PC-3 (cell line): ENCODE measurements around the gene IL20RA. TPM values are rescaled to one million over a fixed set of nuclear protein-coding genes. Genes with fewer than 3 reads are reported as not detected.
"Not testable (repeated sequence)": the region's sequence is repeated elsewhere in the genome, so short reads cannot be mapped to it uniquely, and the experiment has no call there.

Experiments
- ATAC-seq: fragments of 200-7000 bp; cut with Tn5 transposase; 2 replicates; pipeline ENCODE4 v1.9.1; 2020; ENCODE audit warnings: mild to moderate bottlenecking, moderate library complexity
- BruUV-seq: library from RNA; stranded (reverse); fragments of 400-500 nt; replicated peaks from 2 replicates; lab custom pipeline; 2021; lab: Mats Ljungman, UMichigan
- CTCF ChIA-PET: fragments of 300-600 bp; sonication (Branson Sonifier 250); formaldehyde crosslinking; loops from one replicate; lab custom pipeline; 2022; ENCODE audit warnings: antibody characterized with exemption; lab: Charles Lee
- POLR2A ChIA-PET: fragments of 300-600 bp; sonication (Branson Sonifier 250); formaldehyde crosslinking; loops from one replicate; lab custom pipeline; 2022; ENCODE audit warnings: antibody characterized with exemption; ENCODE audit not compliant: unreplicated experiment; lab: Charles Lee
- DNase-seq: peaks from one replicate; pipeline ENCODE4 v3.0.0-alpha.2; 2015
- H2AFZ ChIP-seq: fragments of 300-600 bp; sonication (generic); 2 replicates; pipeline ENCODE4 v1.6.0; 2016; ENCODE audit warnings: antibody characterized with exemption, low read length
- H3F3A ChIP-seq: fragments of 300-600 bp; sonication (generic); one replicate; pipeline ENCODE4 v1.6.0; 2017; ENCODE audit warnings: antibody characterized with exemption, low read length, control low read depth, mild to moderate bottlenecking; ENCODE audit not compliant: unreplicated experiment
- H3K27ac ChIP-seq: fragments of 300-600 bp; sonication (generic); 2 replicates; pipeline ENCODE4 v1.5.1; 2016; ENCODE audit warnings: mild to moderate bottlenecking, low read length
- H3K27me3 ChIP-seq: fragments of 300-600 bp; sonication (generic); 2 replicates; pipeline ENCODE4 v1.6.1; 2016; ENCODE audit warnings: low read length, mixed read lengths
- H3K36me3 ChIP-seq: fragments of 300-600 bp; sonication (generic); 2 replicates; pipeline ENCODE4 v1.6.1; 2016; ENCODE audit warnings: low read depth, mixed run types, low read length, mixed read lengths
- H3K4me1 ChIP-seq: fragments of 300-600 bp; sonication (generic); 2 replicates; pipeline ENCODE4 v1.5.1; 2016; ENCODE audit warnings: low read length; ENCODE audit not compliant: insufficient read depth
- H3K4me2 ChIP-seq: fragments of 300-600 bp; sonication (generic); 2 replicates; pipeline ENCODE4 v1.6.0; 2016; ENCODE audit warnings: low read length
- H3K4me3 ChIP-seq: fragments of 300-600 bp; sonication (generic); 2 replicates; pipeline ENCODE4 v1.5.1; 2016; ENCODE audit warnings: mild to moderate bottlenecking, low read length, mixed read lengths
- H3K79me2 ChIP-seq: fragments of 300-600 bp; sonication (generic); 2 replicates; pipeline ENCODE4 v1.6.1; 2017; ENCODE audit warnings: low read length, mixed read lengths
- H3K9ac ChIP-seq: fragments of 300-600 bp; sonication (generic); 2 replicates; pipeline ENCODE4 v1.6.0; 2016; ENCODE audit warnings: mild to moderate bottlenecking, low read length
- H3K9me2 ChIP-seq: fragments of 300-600 bp; sonication (generic); replicated peaks from 2 replicates; pipeline ENCODE4 v1.6.1; 2016; ENCODE audit warnings: mixed run types, low read length, mixed read lengths
- H3K9me3 ChIP-seq: fragments of 300-600 bp; sonication (generic); 2 replicates; pipeline ENCODE4 v1.6.1; 2016; ENCODE audit warnings: low read length, mixed read lengths
- H4K20me1 ChIP-seq: fragments of 300-600 bp; sonication (generic); 2 replicates; pipeline ENCODE4 v1.6.1; 2016; ENCODE audit warnings: low read length, mixed read lengths
- EZH2 ChIP-seq: fragments of 300-600 bp; sonication (generic); IDR thresholded peaks from one replicate; pipeline ENCODE4 v1.6.1; 2017; ENCODE audit warnings: antibody characterized with exemption, mild to moderate bottlenecking, low read length; ENCODE audit not compliant: unreplicated experiment
- EZH2phosphoT487 ChIP-seq: fragments of 300-600 bp; sonication (generic); IDR thresholded peaks from 2 replicates; pipeline ENCODE4 v1.6.1; 2018; ENCODE audit warnings: mild to moderate bottlenecking, antibody characterized with exemption, low read length, borderline replicate concordance
- intact Hi-C: fragments of 100-400 bp; cut with micrococcal nuclease; formaldehyde crosslinking; loops from 2 replicates; pipeline ENCODE4 v1.9.0; 2023
- total RNA-seq: library from RNA; depleted of rRNA; stranded (reverse); fragments of >200 nt; gene quantifications from 2 replicates; pipeline ENCODE4 v1.2.3, GENCODE V29; 2014
- TF ChIP-seq, protein P1 (sequence below): fragments of 300-600 bp; sonication (generic); conservative IDR thresholded peaks from 2 replicates; pipeline ENCODE4 v1.5.1; 2017; ENCODE audit warnings: antibody characterized with exemption, low read depth, mild to moderate bottlenecking, low read length

The IL20RA gene
- total RNA-seq, 1 experiment from 2014 or later, result 6.0 TPM

DNA sequence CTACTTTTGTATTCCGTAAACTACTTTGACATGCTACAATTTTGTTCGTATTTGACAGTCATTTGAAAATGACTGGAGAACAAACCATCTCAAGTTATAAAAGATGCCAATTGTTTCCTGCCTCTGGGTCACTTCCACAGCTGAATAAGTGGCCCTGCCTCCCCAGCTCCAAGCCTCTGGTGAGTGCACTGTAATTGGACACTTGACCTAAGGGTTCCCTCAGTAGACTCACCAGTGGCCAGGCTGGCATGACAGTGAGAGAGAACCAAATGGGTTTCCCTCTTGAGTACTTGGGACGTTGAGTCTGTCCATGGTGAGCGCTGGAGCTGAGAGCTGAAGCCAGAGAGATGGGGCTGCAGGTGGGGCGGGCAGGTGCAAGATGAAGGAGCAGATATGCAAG is 65.6 kb downstream of the IL20RA start:
- no peak overlapping the region for H3K4me3 ChIP-seq
- ChIA-PET POLR2A (no interaction called here), CTCF (no interaction called here)
- H3K9ac ChIP-seq, result no peak overlapping the region
- H3K27ac ChIP-seq, result no peak overlapping the region
- H3K9me3 ChIP-seq, result no peaks in the 10 kb centered on the region
- H3K36me3 ChIP-seq, result no peaks in the 10 kb centered on the region
- no peaks in the 10 kb centered on the region for H3K4me1 ChIP-seq
- TF ChIP-seq EZH2phosphoT487 (no peak), EZH2 (no peak)
- TF ChIP-seq, protein P1, sequence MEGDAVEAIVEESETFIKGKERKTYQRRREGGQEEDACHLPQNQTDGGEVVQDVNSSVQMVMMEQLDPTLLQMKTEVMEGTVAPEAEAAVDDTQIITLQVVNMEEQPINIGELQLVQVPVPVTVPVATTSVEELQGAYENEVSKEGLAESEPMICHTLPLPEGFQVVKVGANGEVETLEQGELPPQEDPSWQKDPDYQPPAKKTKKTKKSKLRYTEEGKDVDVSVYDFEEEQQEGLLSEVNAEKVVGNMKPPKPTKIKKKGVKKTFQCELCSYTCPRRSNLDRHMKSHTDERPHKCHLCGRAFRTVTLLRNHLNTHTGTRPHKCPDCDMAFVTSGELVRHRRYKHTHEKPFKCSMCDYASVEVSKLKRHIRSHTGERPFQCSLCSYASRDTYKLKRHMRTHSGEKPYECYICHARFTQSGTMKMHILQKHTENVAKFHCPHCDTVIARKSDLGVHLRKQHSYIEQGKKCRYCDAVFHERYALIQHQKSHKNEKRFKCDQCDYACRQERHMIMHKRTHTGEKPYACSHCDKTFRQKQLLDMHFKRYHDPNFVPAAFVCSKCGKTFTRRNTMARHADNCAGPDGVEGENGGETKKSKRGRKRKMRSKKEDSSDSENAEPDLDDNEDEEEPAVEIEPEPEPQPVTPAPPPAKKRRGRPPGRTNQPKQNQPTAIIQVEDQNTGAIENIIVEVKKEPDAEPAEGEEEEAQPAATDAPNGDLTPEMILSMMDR, result no peak
- H4K20me1 ChIP-seq, result no peaks in the 10 kb centered on the region
- H3F3A ChIP-seq, result no peaks in the 10 kb centered on the region
- H3K4me2 ChIP-seq, result no peak overlapping the region
- H3K27me3 ChIP-seq, result no peaks in the 10 kb centered on the region
- H3K79me2 ChIP-seq, result no peaks in the 10 kb centered on the region
- DNase-seq, result no peak
- no peak overlapping the region for H2AFZ ChIP-seq
- no peaks in the 10 kb centered on the region for H3K9me2 ChIP-seq
- no peak for ATAC-seq
- intact Hi-C loops, result no loop called here
- BruUV-seq, result no TSS peak

DNA sequence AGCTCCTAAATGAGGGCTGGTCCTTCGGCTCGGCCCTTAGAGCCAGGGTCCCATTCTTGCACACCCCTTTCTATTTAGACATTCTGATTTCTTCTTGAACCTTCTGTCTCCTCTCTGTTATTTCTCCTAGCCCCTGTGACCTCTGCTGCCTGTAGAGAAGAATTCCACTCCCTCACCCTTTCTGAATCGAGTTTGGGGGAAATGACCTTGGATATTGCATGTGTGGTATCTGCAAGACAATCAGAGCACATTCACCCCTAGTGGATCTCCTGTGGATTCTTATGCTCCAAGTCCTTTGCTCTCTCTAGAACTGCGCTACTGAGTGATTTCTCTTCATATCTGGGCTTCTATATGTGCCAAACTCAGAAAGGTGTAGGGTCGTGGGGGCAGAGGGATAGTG is 67.7 kb downstream of the IL20RA start:
- Histone ChIP-seq H2AFZ (no peak overlapping the region), H4K20me1 (no peaks in the 10 kb centered on the region), H3K79me2 (no peaks in the 10 kb centered on the region), H3K36me3 (no peaks in the 10 kb centered on the region), H3K27ac (no peak overlapping the region), H3K4me2 (no peak overlapping the region), H3K9me3 (no peaks in the 10 kb centered on the region), H3F3A (no peaks in the 10 kb centered on the region), H3K4me1 (no peaks in the 10 kb centered on the region; the same call in 1 of the 2 replicates), H3K9ac (no peak overlapping the region), H3K27me3 (no peaks in the 10 kb centered on the region), H3K4me3 (no peak overlapping the region), H3K9me2 (no peaks in the 10 kb centered on the region)
- no TSS peak for BruUV-seq
- TF ChIP-seq, protein P1, result no peak
- TF ChIP-seq EZH2, result no peak
- no peak for TF ChIP-seq EZH2phosphoT487
- ChIA-PET POLR2A (no interaction called here), CTCF (no interaction called here)
- DNase-seq (no peak), ATAC-seq (no peak)
- intact Hi-C loops, result no loop called here

DNA sequence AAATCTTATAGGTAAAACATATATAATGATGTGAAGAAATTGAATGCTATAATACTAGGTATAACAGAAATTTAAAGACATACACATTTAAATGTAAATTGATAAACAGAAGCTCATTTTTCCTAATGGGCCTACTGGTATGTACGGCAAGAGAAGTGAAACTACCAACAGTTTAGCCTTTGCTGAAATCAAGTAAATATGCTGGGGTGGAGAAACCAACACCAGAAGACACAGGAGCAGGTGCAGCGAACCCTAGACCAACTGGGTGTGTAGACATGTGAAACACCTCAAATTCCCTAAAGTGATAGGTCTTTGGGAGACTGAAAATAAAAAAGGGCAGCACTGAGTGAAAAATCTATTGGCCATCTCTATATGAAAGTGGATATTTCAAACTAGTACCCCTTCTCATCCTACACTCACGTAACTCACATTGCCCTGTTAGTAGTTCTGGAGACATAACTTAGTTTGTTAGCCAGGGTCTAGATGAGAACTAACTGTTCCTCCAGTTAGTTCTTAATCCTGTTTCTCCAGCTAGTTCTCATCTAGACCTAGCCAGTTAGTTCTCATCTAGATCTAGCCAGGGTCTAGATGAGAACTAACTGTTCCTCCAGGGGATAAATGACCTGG is 69.6 kb downstream of the IL20RA start:
- CTCF ChIA-PET, result no interaction called here
- H3K4me2 ChIP-seq, result no peak overlapping the region
- intact Hi-C loops, result no loop called here

DNA sequence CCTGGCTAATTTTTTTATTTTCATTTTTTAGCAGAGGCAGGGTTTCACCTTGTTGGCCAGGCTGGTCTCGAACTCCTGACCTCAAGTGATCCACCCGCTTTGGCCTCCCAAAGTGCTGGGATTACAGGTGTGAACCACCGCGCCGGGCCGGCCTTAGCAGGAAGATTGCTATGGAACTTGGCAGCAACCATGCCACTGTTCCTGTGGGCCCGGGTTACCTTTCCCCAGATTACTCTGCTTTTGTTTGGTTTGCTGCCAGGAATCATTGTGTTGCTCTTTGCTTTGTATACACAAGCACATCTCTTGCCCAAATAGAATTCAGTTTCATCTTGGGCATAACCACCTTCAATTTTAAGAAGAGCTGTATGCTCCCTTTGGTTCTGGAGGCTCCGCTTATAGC is 71.0 kb downstream of the IL20RA start:
- H3K4me2 ChIP-seq, H3K27ac ChIP-seq, H3K9me3 ChIP-seq, H3K27me3 ChIP-seq, H3K36me3 ChIP-seq, H4K20me1 ChIP-seq, BruUV-seq, H3K4me3 ChIP-seq, H3K9me2 ChIP-seq, H3K9ac ChIP-seq, H2AFZ ChIP-seq, H3K79me2 ChIP-seq, H3F3A ChIP-seq, intact Hi-C loops, CTCF ChIA-PET, ATAC-seq: not testable (repeated sequence)
- POLR2A ChIA-PET, result interaction anchor here (0.6 kb wide), 1 partner anchor 28 kb away, joined by 5 read pairs; no protein-coding TSS in a partner anchor
- H3K4me1 ChIP-seq, result peaks cover 15% of the 10 kb centered on the region
- peak; percentile 51 for DNase-seq

More for the DNA sequence above, 69.6 kb downstream of the IL20RA start:
- H3K4me3 ChIP-seq, result no peak overlapping the region
- no TSS peak for BruUV-seq
- no peaks in the 10 kb centered on the region for H3K9me2 ChIP-seq
- no peaks in the 10 kb centered on the region for H3K27me3 ChIP-seq
- no peaks in the 10 kb centered on the region for H3K9me3 ChIP-seq
- H3K27ac ChIP-seq, result no peak overlapping the region
- ATAC-seq (no peak), DNase-seq (no peak)
- H3K36me3 ChIP-seq, result no peaks in the 10 kb centered on the region
- TF ChIP-seq EZH2, result no peak
- TF ChIP-seq, protein P1, result no peak
- TF ChIP-seq EZH2phosphoT487, result no peak
- H3F3A ChIP-seq, result no peaks in the 10 kb centered on the region
- no peaks in the 10 kb centered on the region for H4K20me1 ChIP-seq
- H3K9ac ChIP-seq, result no peak overlapping the region
- POLR2A ChIA-PET, result no interaction called here
- H3K4me1 ChIP-seq, result peaks cover 3% of the 10 kb centered on the region; the same call in 1 of the 2 replicates
- no peak overlapping the region for H2AFZ ChIP-seq
- H3K79me2 ChIP-seq, result no peaks in the 10 kb centered on the region
